H1 (cell line): ENCODE data around the gene ARFGAP3.

Experiments
- EGR1 ChIP-seq: IDR thresholded peaks from 2 replicates; pipeline ENCODE4 v1.6.1; 2011; ENCODE audit warnings: low read depth, low read length, borderline replicate concordance
- EP300 ChIP-seq, 2 experiments: IDR thresholded peaks; 1 replicate in 1 of 2; 2 replicates in 1 of 2; pipeline ENCODE4 v1.6.1; 2011 to 2012; ENCODE audit warnings: low read depth in 2 of 2, low read length in 2 of 2, mild to moderate bottlenecking in 2 of 2, borderline replicate concordance in 1 of 2, inconsistent platforms in 1 of 2, moderate library complexity in 1 of 2
- GABPA ChIP-seq: IDR thresholded peaks from 2 replicates; pipeline ENCODE4 v1.6.1; 2011; ENCODE audit warnings: mild to moderate bottlenecking, low read length, moderate library complexity, borderline replicate concordance; ENCODE audit not compliant: insufficient read depth
- MAFK ChIP-seq: IDR thresholded peaks from 2 replicates; pipeline ENCODE4 v1.6.1; 2012; ENCODE audit warnings: low read depth, mild to moderate bottlenecking, improper control_type of control experiment, low read length
- POLR2A ChIP-seq, 2 experiments: IDR thresholded peaks; 1 replicate in 1 of 2; 2 replicates in 1 of 2; pipeline ENCODE4 v1.6.1; 2011; ENCODE audit warnings: low read depth in 2 of 2, low read length in 2 of 2, mild to moderate bottlenecking in 2 of 2; ENCODE audit errors: control extremely low read depth in 1 of 2
- SP2 ChIP-seq: IDR thresholded peaks from 2 replicates; pipeline ENCODE4 v1.6.1; 2012; ENCODE audit warnings: mild to moderate bottlenecking, low read length, inconsistent platforms
- TCF12 ChIP-seq: IDR thresholded peaks from 2 replicates; pipeline ENCODE4 v1.6.1; 2011; ENCODE audit warnings: low read depth, mild to moderate bottlenecking, low read length
- YY1 ChIP-seq: IDR thresholded peaks from 2 replicates; pipeline ENCODE4 v1.6.1; 2011; ENCODE audit warnings: low read depth, mild to moderate bottlenecking, low read length
- TF ChIP-seq, protein P1 (sequence below): IDR thresholded peaks from 2 replicates; pipeline ENCODE4 v1.6.1; 2012; ENCODE audit warnings: low read length, inconsistent platforms
- TF ChIP-seq, protein P2 (sequence below), 3 experiments: IDR thresholded peaks; 1 replicate in 2 of 3; 2 replicates in 1 of 3; pipeline versions ENCODE4 v1.5.1 to v1.6.1; 2011; ENCODE audit warnings: low read length in 3 of 3, mild to moderate bottlenecking in 3 of 3, inconsistent platforms in 2 of 3, low read depth in 1 of 3, moderate library complexity in 1 of 3; ENCODE audit not compliant: insufficient read depth in 1 of 3; ENCODE audit errors: control extremely low read depth in 1 of 3
- TF ChIP-seq, protein P3 (sequence below): IDR thresholded peaks from 2 replicates; pipeline ENCODE4 v1.6.1; 2012; ENCODE audit warnings: inconsistent platforms
- TF ChIP-seq, protein P4 (sequence below): fragments of 300-600 bp; sonication (generic); IDR thresholded peaks from 2 replicates; pipeline ENCODE4 v1.7.1; 2012; ENCODE audit warnings: low read length, moderate library complexity, mild to moderate bottlenecking, inconsistent platforms; ENCODE audit not compliant: insufficient replicate concordance

- TF ChIP-seq YY1 (no peak), EGR1 (no peak), EP300 (IDR thresholded peaks at IDR 0.05; ENCODE audit: borderline replicate concordance in 1 of 2, low read depth in 2 of 2, low read length in 2 of 2) (no peak), MAFK (no peak), SP2 (no peak), GABPA (no peak), POLR2A (IDR thresholded peaks at IDR 0.05; ENCODE audit: control extremely low read depth in 1 of 2, low read depth in 2 of 2, low read length in 2 of 2) (no peak), TCF12 (no peak)
- TF ChIP-seq, protein P1, sequence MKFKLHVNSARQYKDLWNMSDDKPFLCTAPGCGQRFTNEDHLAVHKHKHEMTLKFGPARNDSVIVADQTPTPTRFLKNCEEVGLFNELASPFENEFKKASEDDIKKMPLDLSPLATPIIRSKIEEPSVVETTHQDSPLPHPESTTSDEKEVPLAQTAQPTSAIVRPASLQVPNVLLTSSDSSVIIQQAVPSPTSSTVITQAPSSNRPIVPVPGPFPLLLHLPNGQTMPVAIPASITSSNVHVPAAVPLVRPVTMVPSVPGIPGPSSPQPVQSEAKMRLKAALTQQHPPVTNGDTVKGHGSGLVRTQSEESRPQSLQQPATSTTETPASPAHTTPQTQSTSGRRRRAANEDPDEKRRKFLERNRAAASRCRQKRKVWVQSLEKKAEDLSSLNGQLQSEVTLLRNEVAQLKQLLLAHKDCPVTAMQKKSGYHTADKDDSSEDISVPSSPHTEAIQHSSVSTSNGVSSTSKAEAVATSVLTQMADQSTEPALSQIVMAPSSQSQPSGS: no peak
- TF ChIP-seq, protein P2, sequence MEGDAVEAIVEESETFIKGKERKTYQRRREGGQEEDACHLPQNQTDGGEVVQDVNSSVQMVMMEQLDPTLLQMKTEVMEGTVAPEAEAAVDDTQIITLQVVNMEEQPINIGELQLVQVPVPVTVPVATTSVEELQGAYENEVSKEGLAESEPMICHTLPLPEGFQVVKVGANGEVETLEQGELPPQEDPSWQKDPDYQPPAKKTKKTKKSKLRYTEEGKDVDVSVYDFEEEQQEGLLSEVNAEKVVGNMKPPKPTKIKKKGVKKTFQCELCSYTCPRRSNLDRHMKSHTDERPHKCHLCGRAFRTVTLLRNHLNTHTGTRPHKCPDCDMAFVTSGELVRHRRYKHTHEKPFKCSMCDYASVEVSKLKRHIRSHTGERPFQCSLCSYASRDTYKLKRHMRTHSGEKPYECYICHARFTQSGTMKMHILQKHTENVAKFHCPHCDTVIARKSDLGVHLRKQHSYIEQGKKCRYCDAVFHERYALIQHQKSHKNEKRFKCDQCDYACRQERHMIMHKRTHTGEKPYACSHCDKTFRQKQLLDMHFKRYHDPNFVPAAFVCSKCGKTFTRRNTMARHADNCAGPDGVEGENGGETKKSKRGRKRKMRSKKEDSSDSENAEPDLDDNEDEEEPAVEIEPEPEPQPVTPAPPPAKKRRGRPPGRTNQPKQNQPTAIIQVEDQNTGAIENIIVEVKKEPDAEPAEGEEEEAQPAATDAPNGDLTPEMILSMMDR (IDR thresholded peaks at IDR 0.05; ENCODE audit: control extremely low read depth in 1 of 3, insufficient read depth in 1 of 3, low read depth in 1 of 3, low read length in 3 of 3): no peak
- TF ChIP-seq, protein P3, sequence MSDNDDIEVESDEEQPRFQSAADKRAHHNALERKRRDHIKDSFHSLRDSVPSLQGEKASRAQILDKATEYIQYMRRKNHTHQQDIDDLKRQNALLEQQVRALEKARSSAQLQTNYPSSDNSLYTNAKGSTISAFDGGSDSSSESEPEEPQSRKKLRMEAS: no peak
- TF ChIP-seq, protein P4, sequence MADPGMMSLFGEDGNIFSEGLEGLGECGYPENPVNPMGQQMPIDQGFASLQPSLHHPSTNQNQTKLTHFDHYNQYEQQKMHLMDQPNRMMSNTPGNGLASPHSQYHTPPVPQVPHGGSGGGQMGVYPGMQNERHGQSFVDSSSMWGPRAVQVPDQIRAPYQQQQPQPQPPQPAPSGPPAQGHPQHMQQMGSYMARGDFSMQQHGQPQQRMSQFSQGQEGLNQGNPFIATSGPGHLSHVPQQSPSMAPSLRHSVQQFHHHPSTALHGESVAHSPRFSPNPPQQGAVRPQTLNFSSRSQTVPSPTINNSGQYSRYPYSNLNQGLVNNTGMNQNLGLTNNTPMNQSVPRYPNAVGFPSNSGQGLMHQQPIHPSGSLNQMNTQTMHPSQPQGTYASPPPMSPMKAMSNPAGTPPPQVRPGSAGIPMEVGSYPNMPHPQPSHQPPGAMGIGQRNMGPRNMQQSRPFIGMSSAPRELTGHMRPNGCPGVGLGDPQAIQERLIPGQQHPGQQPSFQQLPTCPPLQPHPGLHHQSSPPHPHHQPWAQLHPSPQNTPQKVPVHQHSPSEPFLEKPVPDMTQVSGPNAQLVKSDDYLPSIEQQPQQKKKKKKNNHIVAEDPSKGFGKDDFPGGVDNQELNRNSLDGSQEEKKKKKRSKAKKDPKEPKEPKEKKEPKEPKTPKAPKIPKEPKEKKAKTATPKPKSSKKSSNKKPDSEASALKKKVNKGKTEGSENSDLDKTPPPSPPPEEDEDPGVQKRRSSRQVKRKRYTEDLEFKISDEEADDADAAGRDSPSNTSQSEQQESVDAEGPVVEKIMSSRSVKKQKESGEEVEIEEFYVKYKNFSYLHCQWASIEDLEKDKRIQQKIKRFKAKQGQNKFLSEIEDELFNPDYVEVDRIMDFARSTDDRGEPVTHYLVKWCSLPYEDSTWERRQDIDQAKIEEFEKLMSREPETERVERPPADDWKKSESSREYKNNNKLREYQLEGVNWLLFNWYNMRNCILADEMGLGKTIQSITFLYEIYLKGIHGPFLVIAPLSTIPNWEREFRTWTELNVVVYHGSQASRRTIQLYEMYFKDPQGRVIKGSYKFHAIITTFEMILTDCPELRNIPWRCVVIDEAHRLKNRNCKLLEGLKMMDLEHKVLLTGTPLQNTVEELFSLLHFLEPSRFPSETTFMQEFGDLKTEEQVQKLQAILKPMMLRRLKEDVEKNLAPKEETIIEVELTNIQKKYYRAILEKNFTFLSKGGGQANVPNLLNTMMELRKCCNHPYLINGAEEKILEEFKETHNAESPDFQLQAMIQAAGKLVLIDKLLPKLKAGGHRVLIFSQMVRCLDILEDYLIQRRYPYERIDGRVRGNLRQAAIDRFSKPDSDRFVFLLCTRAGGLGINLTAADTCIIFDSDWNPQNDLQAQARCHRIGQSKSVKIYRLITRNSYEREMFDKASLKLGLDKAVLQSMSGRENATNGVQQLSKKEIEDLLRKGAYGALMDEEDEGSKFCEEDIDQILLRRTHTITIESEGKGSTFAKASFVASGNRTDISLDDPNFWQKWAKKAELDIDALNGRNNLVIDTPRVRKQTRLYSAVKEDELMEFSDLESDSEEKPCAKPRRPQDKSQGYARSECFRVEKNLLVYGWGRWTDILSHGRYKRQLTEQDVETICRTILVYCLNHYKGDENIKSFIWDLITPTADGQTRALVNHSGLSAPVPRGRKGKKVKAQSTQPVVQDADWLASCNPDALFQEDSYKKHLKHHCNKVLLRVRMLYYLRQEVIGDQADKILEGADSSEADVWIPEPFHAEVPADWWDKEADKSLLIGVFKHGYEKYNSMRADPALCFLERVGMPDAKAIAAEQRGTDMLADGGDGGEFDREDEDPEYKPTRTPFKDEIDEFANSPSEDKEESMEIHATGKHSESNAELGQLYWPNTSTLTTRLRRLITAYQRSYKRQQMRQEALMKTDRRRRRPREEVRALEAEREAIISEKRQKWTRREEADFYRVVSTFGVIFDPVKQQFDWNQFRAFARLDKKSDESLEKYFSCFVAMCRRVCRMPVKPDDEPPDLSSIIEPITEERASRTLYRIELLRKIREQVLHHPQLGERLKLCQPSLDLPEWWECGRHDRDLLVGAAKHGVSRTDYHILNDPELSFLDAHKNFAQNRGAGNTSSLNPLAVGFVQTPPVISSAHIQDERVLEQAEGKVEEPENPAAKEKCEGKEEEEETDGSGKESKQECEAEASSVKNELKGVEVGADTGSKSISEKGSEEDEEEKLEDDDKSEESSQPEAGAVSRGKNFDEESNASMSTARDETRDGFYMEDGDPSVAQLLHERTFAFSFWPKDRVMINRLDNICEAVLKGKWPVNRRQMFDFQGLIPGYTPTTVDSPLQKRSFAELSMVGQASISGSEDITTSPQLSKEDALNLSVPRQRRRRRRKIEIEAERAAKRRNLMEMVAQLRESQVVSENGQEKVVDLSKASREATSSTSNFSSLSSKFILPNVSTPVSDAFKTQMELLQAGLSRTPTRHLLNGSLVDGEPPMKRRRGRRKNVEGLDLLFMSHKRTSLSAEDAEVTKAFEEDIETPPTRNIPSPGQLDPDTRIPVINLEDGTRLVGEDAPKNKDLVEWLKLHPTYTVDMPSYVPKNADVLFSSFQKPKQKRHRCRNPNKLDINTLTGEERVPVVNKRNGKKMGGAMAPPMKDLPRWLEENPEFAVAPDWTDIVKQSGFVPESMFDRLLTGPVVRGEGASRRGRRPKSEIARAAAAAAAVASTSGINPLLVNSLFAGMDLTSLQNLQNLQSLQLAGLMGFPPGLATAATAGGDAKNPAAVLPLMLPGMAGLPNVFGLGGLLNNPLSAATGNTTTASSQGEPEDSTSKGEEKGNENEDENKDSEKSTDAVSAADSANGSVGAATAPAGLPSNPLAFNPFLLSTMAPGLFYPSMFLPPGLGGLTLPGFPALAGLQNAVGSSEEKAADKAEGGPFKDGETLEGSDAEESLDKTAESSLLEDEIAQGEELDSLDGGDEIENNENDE: no peak
These were observed 14.3 kb downstream of the ARFGAP3 start for GRCh38 chr22:42842658-42843370.
